Upper lobe of left lung (tissue), 4 donors: Measurements from ENCODE around the gene FAM181A.

Experiments used
- CTCF ChIP-seq, 6 experiments: fragments of 450-650 bp in 4 of 6; fragments of 200-600 bp in 2 of 6; sonication (generic) in 2 of 6; IDR thresholded peaks; one replicate each; pipeline ENCODE4 v1.5.1; 2016 to 2019; ENCODE audit warnings: antibody characterized with exemption in 6 of 6
- EP300 ChIP-seq, 4 donors: sonication (generic); formaldehyde crosslinking; IDR thresholded peaks; one replicate each; pipeline ENCODE4 v1.5.1; 2017; ENCODE audit warnings: antibody characterized with exemption in 4 of 4, control low read depth in 2 of 4
- POLR2AphosphoS5 ChIP-seq, 2 donors: sonication (generic); formaldehyde crosslinking; IDR thresholded peaks; one replicate each; pipeline ENCODE4 v1.5.1; 2017; ENCODE audit warnings: antibody characterized with exemption in 2 of 2

- no peak for TF ChIP-seq CTCF (IDR thresholded peaks at IDR 0.05)
- TF ChIP-seq POLR2AphosphoS5 (IDR thresholded peaks at IDR 0.05) = no peak
- no peak for TF ChIP-seq EP300 (IDR thresholded peaks at IDR 0.05)
These were observed 47.7 kb downstream of the FAM181A start for GRCh38 chr14:93974833-93975232.
